ENCODE results near the gene TRMT11. TPM values are rescaled to one million over a fixed set of nuclear protein-coding genes. Genes with fewer than 3 reads are reported as not detected.

TRMT11 gene
- total and polyA plus RNA-seq, 2 of the 13 experiments (the other 11 are each of a cell fraction or from before 2014, with no cell fraction given) = 42.2 to 81.9 TPM

- TF ChIP-seq ZBTB34 (CRISPR knock-in tag; IDR thresholded peaks at IDR 0.05) (no peak), U2AF1 (optimal IDR thresholded peaks at IDR 0.05; ENCODE audit: low read depth, low read length) (no peak), ZNF691 (CRISPR knock-in tag; IDR thresholded peaks at IDR 0.05; ENCODE audit: borderline replicate concordance, low read depth) (no peak), ZNF333 (CRISPR knock-in tag; IDR thresholded peaks at IDR 0.05; ENCODE audit: borderline replicate concordance) (no peak), SPEN (CRISPR knock-in tag; IDR thresholded peaks at IDR 0.05; ENCODE audit: low read depth) (no peak), SRSF4 (IDR thresholded peaks at IDR 0.05; ENCODE audit: low read depth, low read length, poor library complexity, severe bottlenecking) (no peak), ZBTB14 (CRISPR knock-in tag; IDR thresholded peaks at IDR 0.05) (no peak), ATF7-NPFF (CRISPR knock-in tag; IDR thresholded peaks at IDR 0.05; ENCODE audit: low read depth) (no peak), IRF9 (CRISPR knock-in tag; IDR thresholded peaks at IDR 0.05; ENCODE audit: borderline replicate concordance) (no peak), ZNF576 (CRISPR knock-in tag; IDR thresholded peaks at IDR 0.05) (no peak), ZEB1 (IDR thresholded peaks at IDR 0.05; ENCODE audit: insufficient replicate concordance, low read depth) (no peak), ZNF678 (CRISPR knock-in tag; IDR thresholded peaks at IDR 0.05) (no peak), NFYB (CRISPR knock-in tag; IDR thresholded peaks at IDR 0.05) (no peak), NBN (conservative IDR thresholded peaks at IDR 0.05) (no peak)
Measured at GRCh38 chr6:125945378-125946141, 40.8 kb upstream of the TRMT11 start (continued).

Data from HepG2 (cell line).